Measurements from ENCODE around the gene OR6N2. TPM values are rescaled to one million over a fixed set of nuclear protein-coding genes. Genes with fewer than 3 reads are reported as not detected.

The OR6N2 gene
- total RNA-seq, 2 experiments from 2014 or later: not detected

DNA sequence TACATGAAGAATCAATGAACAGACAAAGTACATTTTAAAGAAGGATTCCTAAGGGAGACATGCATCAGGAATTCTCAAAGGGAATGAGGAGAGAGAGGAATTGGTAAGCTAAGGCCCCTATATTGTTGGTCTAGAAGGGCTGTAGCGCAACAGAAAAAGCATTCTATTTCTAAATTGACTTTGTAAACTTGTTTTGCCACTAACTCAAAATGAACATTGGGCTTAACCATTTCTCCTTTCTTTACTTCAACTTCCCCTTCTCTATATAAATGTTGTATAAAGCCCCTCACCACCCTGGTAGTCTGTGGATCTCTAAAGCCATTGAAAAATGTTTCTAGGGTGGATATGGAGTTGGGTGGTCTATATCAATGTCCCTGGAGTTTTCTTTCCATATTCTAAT is 20.4 kb upstream of the OR6N2 start:
- Mint-ChIP-seq H3K4me1 (ENCODE audit: low read depth) (no peaks in the 10 kb centered on the region), H3K27ac (no peak overlapping the region), H3K27me3 (peaks cover 18% of the 10 kb centered on the region), H3K36me3 (ENCODE audit: low read depth) (no peaks in the 10 kb centered on the region), H3K9me3 (no peaks in the 10 kb centered on the region), H3K4me3 (no peak overlapping the region)
- ATAC-seq: no peak
- DNase-seq: no peak
- ChIA-PET CTCF (no interaction called here), POLR2A (no interaction called here)
- intact Hi-C loops (cut with micrococcal nuclease): no loop called here
- TF ChIP-seq, protein P1, sequence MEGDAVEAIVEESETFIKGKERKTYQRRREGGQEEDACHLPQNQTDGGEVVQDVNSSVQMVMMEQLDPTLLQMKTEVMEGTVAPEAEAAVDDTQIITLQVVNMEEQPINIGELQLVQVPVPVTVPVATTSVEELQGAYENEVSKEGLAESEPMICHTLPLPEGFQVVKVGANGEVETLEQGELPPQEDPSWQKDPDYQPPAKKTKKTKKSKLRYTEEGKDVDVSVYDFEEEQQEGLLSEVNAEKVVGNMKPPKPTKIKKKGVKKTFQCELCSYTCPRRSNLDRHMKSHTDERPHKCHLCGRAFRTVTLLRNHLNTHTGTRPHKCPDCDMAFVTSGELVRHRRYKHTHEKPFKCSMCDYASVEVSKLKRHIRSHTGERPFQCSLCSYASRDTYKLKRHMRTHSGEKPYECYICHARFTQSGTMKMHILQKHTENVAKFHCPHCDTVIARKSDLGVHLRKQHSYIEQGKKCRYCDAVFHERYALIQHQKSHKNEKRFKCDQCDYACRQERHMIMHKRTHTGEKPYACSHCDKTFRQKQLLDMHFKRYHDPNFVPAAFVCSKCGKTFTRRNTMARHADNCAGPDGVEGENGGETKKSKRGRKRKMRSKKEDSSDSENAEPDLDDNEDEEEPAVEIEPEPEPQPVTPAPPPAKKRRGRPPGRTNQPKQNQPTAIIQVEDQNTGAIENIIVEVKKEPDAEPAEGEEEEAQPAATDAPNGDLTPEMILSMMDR (IDR thresholded peaks at IDR 0.05): no peak

DNA sequence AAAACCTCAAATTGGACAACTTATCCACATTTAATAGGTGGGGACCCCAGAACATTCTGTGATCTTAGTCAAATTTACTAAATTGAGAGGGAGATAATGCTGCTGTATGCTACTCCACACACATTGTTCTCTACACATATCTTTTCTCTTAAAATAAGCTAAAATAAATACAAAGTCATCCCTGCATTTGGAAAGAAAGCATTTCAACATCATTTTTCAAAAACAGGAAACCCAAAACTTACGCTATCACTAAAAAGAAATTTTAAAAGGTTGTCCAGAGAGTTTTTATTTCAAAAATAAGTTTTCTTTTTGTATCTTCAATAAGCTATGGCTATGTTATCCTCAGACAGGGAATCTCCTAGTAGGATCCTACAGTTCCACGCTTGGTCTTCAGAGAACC is 19.5 kb upstream of the OR6N2 start:
- peaks cover 18% of the 10 kb centered on the region for H3K27me3 Mint-ChIP-seq
- TF ChIP-seq, protein P1 (IDR thresholded peaks at IDR 0.05): no peak
- ChIA-PET CTCF (interaction anchor here (0.8 kb wide), 1 partner anchor 271 kb away, joined by 3 read pairs; no protein-coding TSS in a partner anchor), POLR2A (no interaction called here)
- H3K27ac Mint-ChIP-seq: no peak overlapping the region
- H3K9me3 Mint-ChIP-seq: no peaks in the 10 kb centered on the region
- no peak overlapping the region for H3K4me3 Mint-ChIP-seq
- DNase-seq (no peak), ATAC-seq (no peak)
- intact Hi-C loops (cut with micrococcal nuclease): no loop called here
- no peaks in the 10 kb centered on the region for H3K4me1 Mint-ChIP-seq (ENCODE audit: low read depth)
- H3K36me3 Mint-ChIP-seq (ENCODE audit: low read depth): no peaks in the 10 kb centered on the region

DNA sequence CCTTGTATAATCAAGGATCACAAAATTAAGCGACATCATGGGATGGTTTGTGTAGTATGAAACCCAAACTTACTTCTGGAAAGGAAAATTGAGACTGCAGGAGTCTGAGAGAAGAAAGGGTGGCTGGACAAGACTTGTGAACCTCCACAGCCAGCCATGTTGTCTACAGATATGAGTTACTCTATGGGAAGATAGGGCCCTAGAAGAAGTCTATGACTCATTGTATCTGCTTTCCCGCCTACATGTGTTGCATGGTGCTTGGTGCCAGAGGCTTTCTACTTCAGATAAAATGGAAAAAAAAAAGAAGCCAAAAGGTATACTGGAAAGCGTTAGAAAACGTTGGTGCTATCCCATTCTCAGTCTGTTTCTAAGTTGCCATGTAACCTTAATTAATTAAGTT is 18.7 kb upstream of the OR6N2 start:
- Mint-ChIP-seq H3K4me3 (no peak overlapping the region), H3K4me1 (ENCODE audit: low read depth) (no peaks in the 10 kb centered on the region), H3K9me3 (no peaks in the 10 kb centered on the region), H3K27ac (no peak overlapping the region), H3K27me3 (peaks cover 16% of the 10 kb centered on the region), H3K36me3 (ENCODE audit: low read depth) (no peaks in the 10 kb centered on the region)
- TF ChIP-seq, protein P1 (IDR thresholded peaks at IDR 0.05): no peak
- DNase-seq (no peak), ATAC-seq (no peak)
- POLR2A ChIA-PET: no interaction called here
- CTCF ChIA-PET: no interaction called here
- intact Hi-C loops (cut with micrococcal nuclease): no loop called here

DNA sequence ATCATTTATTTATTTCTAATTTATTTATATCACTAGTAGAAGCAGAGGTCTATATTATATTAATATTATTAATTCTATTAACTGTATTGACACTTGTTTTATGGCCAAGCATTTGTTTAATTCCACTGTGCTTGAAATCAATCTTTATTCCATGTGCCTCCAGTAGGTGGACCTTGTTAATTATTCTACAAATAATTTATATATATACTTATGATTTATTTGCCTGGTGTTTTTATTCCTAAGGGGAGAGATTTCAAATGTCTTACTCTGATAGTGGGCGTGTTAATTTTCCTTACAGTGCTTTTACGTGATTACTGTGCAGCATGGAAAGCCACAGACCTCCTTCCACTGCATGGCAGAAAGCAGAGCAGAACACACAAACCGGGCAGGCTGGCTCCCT is 17.5 kb upstream of the OR6N2 start:
- DNase-seq: no peak
- no peak overlapping the region for H3K4me3 Mint-ChIP-seq
- CTCF ChIA-PET: no interaction called here
- peaks cover 15% of the 10 kb centered on the region for H3K27me3 Mint-ChIP-seq
- H3K27ac Mint-ChIP-seq: no peak overlapping the region
- H3K9me3 Mint-ChIP-seq: no peaks in the 10 kb centered on the region
- no peaks in the 10 kb centered on the region for H3K4me1 Mint-ChIP-seq (ENCODE audit: low read depth)
- POLR2A ChIA-PET: no interaction called here
- no peaks in the 10 kb centered on the region for H3K36me3 Mint-ChIP-seq (ENCODE audit: low read depth)
- TF ChIP-seq, protein P1 (IDR thresholded peaks at IDR 0.05): no peak
- ATAC-seq: no peak
- intact Hi-C loops (cut with micrococcal nuclease): no loop called here

DNA sequence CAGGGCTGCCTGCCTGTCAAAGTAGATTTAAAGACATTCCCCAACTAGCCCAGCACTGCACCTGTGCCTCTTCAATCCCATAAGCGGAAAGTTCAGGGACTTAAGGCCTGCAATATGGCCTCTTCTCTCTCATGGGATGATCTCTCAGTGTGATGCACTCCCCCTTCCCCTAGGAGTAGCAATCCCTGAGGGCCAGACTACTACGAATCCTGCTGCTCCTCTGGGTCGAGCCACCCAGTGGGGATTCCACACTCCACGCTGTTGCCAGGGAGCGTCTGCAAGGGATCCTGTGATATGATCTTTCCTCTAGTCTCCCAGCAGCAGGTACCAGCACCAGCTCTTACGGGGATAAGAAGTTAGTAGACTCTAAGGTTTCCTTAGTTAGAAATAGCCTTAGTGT is 13.2 kb upstream of the OR6N2 start:
- ChIA-PET POLR2A (no interaction called here), CTCF (interaction anchor here (0.9 to 5.8 kb wide), 5 partner anchors 19 to 277 kb away, joined by 3 to 34 read pairs (median 3); no protein-coding TSS in a partner anchor)
- H3K27me3 Mint-ChIP-seq: peaks cover 4% of the 10 kb centered on the region
- H3K27ac Mint-ChIP-seq: no peak overlapping the region
- no peaks in the 10 kb centered on the region for H3K9me3 Mint-ChIP-seq
- H3K4me3 Mint-ChIP-seq: no peak overlapping the region
- H3K4me1 Mint-ChIP-seq (ENCODE audit: low read depth): no peaks in the 10 kb centered on the region
- TF ChIP-seq, protein P1 (IDR thresholded peaks at IDR 0.05): no peak
- intact Hi-C loops (cut with micrococcal nuclease): loop anchor here (5.0 kb wide), 2 partner anchors 203 to 278 kb away; no protein-coding TSS in a partner anchor
- no peaks in the 10 kb centered on the region for H3K36me3 Mint-ChIP-seq (ENCODE audit: low read depth)
- ATAC-seq (no peak), DNase-seq (no peak)

All from activated CD8-positive, alpha-beta T cell treated with anti-CD3 and anti-CD28 coated beads for 36 hours (primary cell).